PC-3 (cell line): ENCODE results near the gene CCSER2.

Experiments
- EZH2 ChIP-seq: fragments of 300-600 bp; sonication (generic); IDR thresholded peaks from one replicate; pipeline ENCODE4 v1.6.1; 2017; ENCODE audit warnings: antibody characterized with exemption, mild to moderate bottlenecking, low read length; ENCODE audit not compliant: unreplicated experiment
- TF ChIP-seq, protein P1 (sequence below): fragments of 300-600 bp; sonication (generic); conservative IDR thresholded peaks from 2 replicates; pipeline ENCODE4 v1.5.1; 2017; ENCODE audit warnings: antibody characterized with exemption, low read depth, mild to moderate bottlenecking, low read length

DNA sequence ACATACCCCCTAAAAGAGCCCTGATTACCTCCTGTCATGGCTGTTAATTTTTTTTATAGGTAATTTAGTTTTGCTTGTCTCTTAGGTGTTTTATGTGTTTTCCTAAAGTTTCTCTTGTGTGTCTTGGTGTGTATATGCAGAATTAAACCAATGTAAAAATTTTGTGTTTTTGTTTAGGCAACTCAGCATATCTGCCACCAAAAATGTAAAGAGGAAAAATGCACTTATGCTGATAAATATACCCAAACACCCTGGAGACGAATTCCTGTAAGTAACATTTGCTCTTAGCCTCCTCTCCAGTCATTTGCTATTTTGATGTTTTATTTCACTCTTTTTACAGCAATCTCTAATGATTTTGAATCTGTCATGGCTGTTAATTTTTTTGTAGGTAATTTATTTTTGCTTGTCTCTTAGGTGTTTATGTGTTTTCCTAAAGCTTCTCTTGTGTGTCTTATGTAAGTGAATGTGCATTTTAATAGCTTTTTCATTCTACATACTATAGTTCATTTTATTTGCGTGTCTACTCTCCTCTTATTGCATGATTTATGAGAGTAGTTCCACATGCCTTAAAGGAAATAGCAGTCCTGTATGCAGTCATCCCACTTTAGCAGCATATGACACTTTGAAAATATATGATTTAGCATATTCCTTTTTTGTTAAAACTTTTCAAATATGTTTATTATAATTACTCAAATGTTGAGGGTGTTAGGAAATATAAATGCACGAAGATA is 149.2 kb downstream of the CCSER2 start:
- TF ChIP-seq, protein P1, sequence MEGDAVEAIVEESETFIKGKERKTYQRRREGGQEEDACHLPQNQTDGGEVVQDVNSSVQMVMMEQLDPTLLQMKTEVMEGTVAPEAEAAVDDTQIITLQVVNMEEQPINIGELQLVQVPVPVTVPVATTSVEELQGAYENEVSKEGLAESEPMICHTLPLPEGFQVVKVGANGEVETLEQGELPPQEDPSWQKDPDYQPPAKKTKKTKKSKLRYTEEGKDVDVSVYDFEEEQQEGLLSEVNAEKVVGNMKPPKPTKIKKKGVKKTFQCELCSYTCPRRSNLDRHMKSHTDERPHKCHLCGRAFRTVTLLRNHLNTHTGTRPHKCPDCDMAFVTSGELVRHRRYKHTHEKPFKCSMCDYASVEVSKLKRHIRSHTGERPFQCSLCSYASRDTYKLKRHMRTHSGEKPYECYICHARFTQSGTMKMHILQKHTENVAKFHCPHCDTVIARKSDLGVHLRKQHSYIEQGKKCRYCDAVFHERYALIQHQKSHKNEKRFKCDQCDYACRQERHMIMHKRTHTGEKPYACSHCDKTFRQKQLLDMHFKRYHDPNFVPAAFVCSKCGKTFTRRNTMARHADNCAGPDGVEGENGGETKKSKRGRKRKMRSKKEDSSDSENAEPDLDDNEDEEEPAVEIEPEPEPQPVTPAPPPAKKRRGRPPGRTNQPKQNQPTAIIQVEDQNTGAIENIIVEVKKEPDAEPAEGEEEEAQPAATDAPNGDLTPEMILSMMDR = no peak
- no peak for TF ChIP-seq EZH2
